ENCODE results near the gene ENPP7. TPM values are rescaled to one million over a fixed set of nuclear protein-coding genes. Genes with fewer than 3 reads are reported as not detected.

Gene ENPP7
- total and polyA plus RNA-seq, 7 experiments from 2014 or later: 0.12 TPM; not detected in 6

DNA sequence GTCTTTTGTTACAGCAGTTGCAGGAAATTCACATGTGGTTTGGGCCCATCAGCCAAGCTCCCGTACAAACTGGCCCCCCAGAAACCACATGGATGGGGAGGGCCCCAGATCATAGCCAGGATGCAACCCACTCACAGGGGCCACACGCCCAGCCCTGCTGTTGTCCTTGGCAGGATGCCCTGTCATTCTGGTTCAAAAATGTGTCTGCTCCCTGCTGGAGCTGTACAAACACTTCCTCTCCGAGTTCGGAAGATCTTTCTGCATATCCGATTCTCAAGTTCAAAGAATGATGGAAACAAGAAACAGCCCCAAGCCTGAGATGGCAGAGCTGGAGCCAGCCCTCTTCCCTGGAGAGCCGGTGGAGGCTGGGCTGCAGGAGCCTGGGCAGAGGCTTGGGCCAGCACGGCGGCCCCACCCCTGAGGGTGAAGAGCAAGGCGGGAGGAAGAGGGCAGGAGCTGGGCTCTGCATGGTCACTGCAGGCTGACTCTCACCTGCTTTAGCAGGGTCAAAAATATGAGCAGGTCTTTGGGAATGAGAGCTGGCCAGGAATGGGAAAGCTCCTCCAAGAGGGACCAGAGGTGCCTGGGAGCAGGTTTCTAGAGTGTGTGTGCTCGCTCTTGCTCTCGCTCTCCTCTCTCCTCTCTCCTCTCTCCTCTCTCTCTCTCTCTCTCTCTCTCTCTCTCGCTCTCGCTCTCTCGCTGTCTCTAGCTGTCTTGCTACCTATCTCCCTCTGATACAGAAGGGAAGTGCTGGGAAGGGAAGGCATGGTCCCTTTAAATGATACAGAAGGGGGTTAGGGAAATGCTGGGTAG is 34.7 kb upstream of the ENPP7 start:
- Histone ChIP-seq H3K27me3 (ENCODE audit: control insufficient read depth in 2 of 2, insufficient read depth in 2 of 2, low read length in 2 of 2) (no peaks in the 10 kb centered on the region), H3K9me3 (ENCODE audit: control insufficient read depth in 2 of 3, low read length in 3 of 3) (no peaks in the 10 kb centered on the region), H3K36me3 (ENCODE audit: control insufficient read depth in 2 of 3, insufficient read depth in 3 of 3, low read length in 3 of 3) (no peaks in the 10 kb centered on the region), H3K27ac (ENCODE audit: low read depth, low read length) (no peak overlapping the region), H3K4me1 (ENCODE audit: control insufficient read depth in 2 of 2, insufficient read depth in 2 of 2, low read length in 2 of 2) (no peaks in the 10 kb centered on the region), H3K4me3 (ENCODE audit: low read length) (no peak overlapping the region)
- Mint-ChIP-seq H3K27me3 (peaks cover 10 to 46% (median 32%) of the 10 kb centered on the region in 5 donors), H3K36me3 (no peaks in the 10 kb centered on the region), H3K27ac (no peak overlapping the region), H3K9me3 (peaks cover 0 to 1% (median 0%) of the 10 kb centered on the region in 11 donors), H3K4me3 (no peak overlapping the region), H3K4me1 (peaks cover 0 to 13% (median 5%) of the 10 kb centered on the region in 7 donors)
- no peak for DNase-seq
- intact Hi-C loops (cut with micrococcal nuclease): no loop called here
- CTCF ChIA-PET: no interaction called here
- ATAC-seq: no peak
- POLR2A ChIA-PET: no interaction called here

DNA sequence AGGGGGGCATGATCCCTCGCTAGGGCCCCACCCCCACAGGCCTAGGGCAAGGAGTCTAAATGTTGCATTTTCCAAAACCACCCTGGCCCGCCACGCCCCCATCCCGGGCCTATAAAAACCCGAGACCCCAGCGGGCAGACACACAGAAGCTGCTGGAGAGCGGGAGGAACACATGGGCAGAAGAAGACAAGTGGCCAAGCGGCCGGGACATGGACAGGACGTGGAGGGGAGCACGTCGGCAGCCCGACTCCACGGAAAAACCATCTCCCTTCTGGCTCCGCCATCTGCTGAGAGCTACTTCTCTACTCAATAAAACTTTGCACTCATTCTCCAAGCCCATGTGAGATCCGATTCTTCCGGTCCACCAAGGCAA is 34.1 kb upstream of the ENPP7 start:
- no peak for ATAC-seq
- Mint-ChIP-seq H3K4me3 (no peak overlapping the region), H3K9me3 (peaks cover 0 to 1% (median 0%) of the 10 kb centered on the region in 11 donors), H3K4me1 (peaks cover 0 to 13% (median 5%) of the 10 kb centered on the region in 7 donors), H3K36me3 (no peaks in the 10 kb centered on the region), H3K27me3 (peaks cover 10 to 46% (median 32%) of the 10 kb centered on the region in 5 donors), H3K27ac (no peak overlapping the region)
- DNase-seq: no peak
- CTCF ChIA-PET: no interaction called here
- no peaks in the 10 kb centered on the region for H3K27me3 ChIP-seq (ENCODE audit: control insufficient read depth in 2 of 2, insufficient read depth in 2 of 2, low read length in 2 of 2)
- H3K4me1 ChIP-seq (ENCODE audit: control insufficient read depth in 2 of 2, insufficient read depth in 2 of 2, low read length in 2 of 2): no peaks in the 10 kb centered on the region
- intact Hi-C loops (cut with micrococcal nuclease): no loop called here
- POLR2A ChIA-PET: no interaction called here
- no peaks in the 10 kb centered on the region for H3K36me3 ChIP-seq (ENCODE audit: control insufficient read depth in 2 of 3, insufficient read depth in 3 of 3, low read length in 3 of 3)
- no peak overlapping the region for H3K27ac ChIP-seq (ENCODE audit: low read depth, low read length)
- no peak overlapping the region for H3K4me3 ChIP-seq (ENCODE audit: low read length)
- H3K9me3 ChIP-seq (ENCODE audit: control insufficient read depth in 2 of 3, low read length in 3 of 3): no peaks in the 10 kb centered on the region

DNA sequence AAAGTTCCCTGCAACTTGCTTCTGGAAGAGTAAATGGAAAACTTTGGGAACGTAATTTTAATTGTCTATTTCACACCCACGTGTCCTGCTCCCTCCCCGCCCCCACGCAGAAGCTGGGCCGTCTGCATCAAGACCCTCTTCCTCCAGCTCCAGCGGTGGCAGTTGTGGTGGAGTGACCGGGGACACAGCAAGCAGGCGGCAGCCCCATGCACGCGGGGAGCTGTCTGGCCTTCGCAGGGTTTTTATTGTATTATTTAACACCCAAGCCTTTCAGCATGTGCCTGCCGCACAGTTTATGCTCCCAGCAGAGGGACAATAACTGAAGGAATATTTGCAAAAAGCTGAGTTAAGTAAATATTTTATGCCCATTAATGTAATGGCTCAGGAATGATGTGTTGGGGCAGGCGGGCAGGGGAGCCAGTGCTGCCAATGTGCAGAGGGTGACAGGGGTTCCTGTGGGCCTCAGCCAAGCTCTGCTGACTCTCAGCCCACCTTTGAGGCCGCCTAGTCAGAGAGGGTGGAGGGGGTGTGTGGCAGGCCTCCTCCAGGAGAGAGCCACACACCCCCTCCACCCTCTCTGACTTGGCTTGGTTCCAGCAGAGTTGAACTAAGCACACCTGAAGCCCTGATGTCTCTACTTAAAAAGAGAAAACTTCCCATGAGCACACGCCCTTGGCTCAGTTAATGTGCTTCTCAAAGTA is 32.4 kb upstream of the ENPP7 start:
- Histone ChIP-seq H3K27me3 (ENCODE audit: control insufficient read depth in 2 of 2, insufficient read depth in 2 of 2, low read length in 2 of 2) (no peaks in the 10 kb centered on the region), H3K36me3 (ENCODE audit: control insufficient read depth in 2 of 3, insufficient read depth in 3 of 3, low read length in 3 of 3) (no peaks in the 10 kb centered on the region), H3K4me1 (ENCODE audit: control insufficient read depth in 2 of 2, insufficient read depth in 2 of 2, low read length in 2 of 2) (no peaks in the 10 kb centered on the region), H3K9me3 (ENCODE audit: control insufficient read depth in 2 of 3, low read length in 3 of 3) (no peaks in the 10 kb centered on the region), H3K4me3 (ENCODE audit: low read length) (no peak overlapping the region), H3K27ac (ENCODE audit: low read depth, low read length) (no peak overlapping the region)
- Mint-ChIP-seq H3K36me3 (no peaks in the 10 kb centered on the region), H3K27ac (no peak overlapping the region), H3K4me1 (peaks cover 0 to 15% (median 5%) of the 10 kb centered on the region in 7 donors), H3K27me3 (peaks cover 10 to 38% (median 23%) of the 10 kb centered on the region in 5 donors), H3K4me3 (no peak overlapping the region), H3K9me3 (no peaks in the 10 kb centered on the region)
- intact Hi-C loops (cut with micrococcal nuclease): no loop called here
- POLR2A ChIA-PET: no interaction called here
- no peak for DNase-seq
- CTCF ChIA-PET: interaction anchor here (0.8 kb wide), 1 partner anchor 10 kb away, joined by 3 read pairs; no protein-coding TSS in a partner anchor
- no peak for ATAC-seq

DNA sequence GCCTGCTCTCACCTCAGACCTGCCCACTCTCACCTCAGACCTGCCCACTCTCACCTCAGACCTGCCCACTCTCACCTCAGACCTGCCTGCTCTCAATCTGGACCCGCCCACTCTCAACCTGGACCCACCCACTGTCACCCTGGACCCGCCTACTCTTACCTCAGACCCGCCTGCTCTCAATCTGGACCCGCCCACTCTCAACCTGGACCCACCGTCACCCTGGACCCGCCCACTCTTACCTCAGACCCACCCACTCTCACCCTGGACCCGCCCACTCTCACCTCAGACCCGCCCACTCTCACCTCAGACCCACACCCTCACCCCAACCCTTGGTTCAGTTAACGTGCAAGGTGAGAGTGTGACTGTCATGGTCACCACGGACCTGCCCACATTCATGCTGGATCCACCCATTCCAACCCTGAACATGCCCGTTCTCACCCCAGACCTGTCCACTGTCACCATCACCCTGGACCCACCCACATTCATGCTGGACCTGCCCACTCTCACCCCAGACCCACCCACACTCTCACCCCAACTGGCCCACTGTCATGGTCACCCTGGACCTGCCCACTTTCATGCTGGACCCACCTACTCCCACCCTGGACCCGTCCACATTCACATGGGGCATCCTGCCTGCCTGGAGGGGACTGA is 31.2 kb upstream of the ENPP7 start:
- no peaks in the 10 kb centered on the region for H3K36me3 ChIP-seq (ENCODE audit: control insufficient read depth in 2 of 3, insufficient read depth in 3 of 3, low read length in 3 of 3)
- no peaks in the 10 kb centered on the region for H3K4me1 ChIP-seq (ENCODE audit: control insufficient read depth in 2 of 2, insufficient read depth in 2 of 2, low read length in 2 of 2)
- intact Hi-C loops (cut with micrococcal nuclease): loop anchor here in 1 of 2 donors (10.0 kb wide), 1 partner anchor 615 kb away; no protein-coding TSS in a partner anchor
- Mint-ChIP-seq H3K9me3 (peaks cover 0 to 3% (median 0%) of the 10 kb centered on the region in 11 donors), H3K27ac (no peak overlapping the region), H3K36me3 (no peaks in the 10 kb centered on the region), H3K4me3 (no peak overlapping the region), H3K4me1 (peaks cover 0 to 15% (median 5%) of the 10 kb centered on the region in 7 donors), H3K27me3 (peaks cover 10 to 31% (median 21%) of the 10 kb centered on the region in 5 donors)
- DNase-seq (no peak), ATAC-seq (peak; percentile 18)
- H3K27me3 ChIP-seq (ENCODE audit: control insufficient read depth in 2 of 2, insufficient read depth in 2 of 2, low read length in 2 of 2): no peaks in the 10 kb centered on the region
- CTCF ChIA-PET: no interaction called here
- H3K27ac ChIP-seq (ENCODE audit: low read depth, low read length): no peak overlapping the region
- POLR2A ChIA-PET: no interaction called here
- no peaks in the 10 kb centered on the region for H3K9me3 ChIP-seq (ENCODE audit: control insufficient read depth in 2 of 3, low read length in 3 of 3)
- H3K4me3 ChIP-seq (ENCODE audit: low read length): no peak overlapping the region

DNA sequence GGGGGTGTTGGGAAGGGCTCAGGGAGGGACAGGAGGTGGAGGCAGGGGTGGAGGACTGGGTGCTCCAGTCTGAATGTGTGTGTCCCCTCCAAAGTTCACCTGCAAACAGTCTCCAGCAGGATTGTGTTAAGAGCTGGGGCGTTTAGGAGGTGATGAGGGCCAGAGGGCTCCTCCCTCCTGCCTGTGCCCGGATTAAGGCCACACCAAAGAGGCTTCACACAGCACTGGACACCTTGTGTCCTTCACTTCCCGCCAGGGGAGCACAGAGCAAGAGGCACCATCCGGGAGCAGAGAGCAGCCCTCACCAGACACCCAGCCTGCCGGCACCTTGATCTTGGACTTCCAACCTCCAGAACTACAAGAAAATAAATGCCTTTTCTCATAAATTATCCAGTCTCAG is 30.2 kb upstream of the ENPP7 start:
- H3K27ac ChIP-seq (ENCODE audit: low read depth, low read length): no peak overlapping the region
- H3K9me3 Mint-ChIP-seq: peaks cover 0 to 4% (median 0%) of the 10 kb centered on the region in 11 donors
- H3K4me1 ChIP-seq (ENCODE audit: control insufficient read depth in 2 of 2, insufficient read depth in 2 of 2, low read length in 2 of 2): no peaks in the 10 kb centered on the region
- ChIA-PET CTCF (no interaction called here), POLR2A (no interaction called here)
- no peak overlapping the region for H3K4me3 ChIP-seq (ENCODE audit: low read length)
- H3K36me3 Mint-ChIP-seq: no peaks in the 10 kb centered on the region
- no peaks in the 10 kb centered on the region for H3K27me3 ChIP-seq (ENCODE audit: control insufficient read depth in 2 of 2, insufficient read depth in 2 of 2, low read length in 2 of 2)
- H3K4me3 Mint-ChIP-seq: no peak overlapping the region
- H3K4me1 Mint-ChIP-seq: peaks cover 0 to 14% (median 5%) of the 10 kb centered on the region in 7 donors
- ATAC-seq (no peak), DNase-seq (no peak)
- intact Hi-C loops (cut with micrococcal nuclease): loop anchor here in 1 of 2 donors (10.0 kb wide), 1 partner anchor 616 kb away; no protein-coding TSS in a partner anchor
- peaks cover 10 to 29% (median 20%) of the 10 kb centered on the region in 5 donors for H3K27me3 Mint-ChIP-seq
- H3K27ac Mint-ChIP-seq: no peak overlapping the region
- no peaks in the 10 kb centered on the region for H3K9me3 ChIP-seq (ENCODE audit: control insufficient read depth in 2 of 3, low read length in 3 of 3)
- no peaks in the 10 kb centered on the region for H3K36me3 ChIP-seq (ENCODE audit: control insufficient read depth in 2 of 3, insufficient read depth in 3 of 3, low read length in 3 of 3)

DNA sequence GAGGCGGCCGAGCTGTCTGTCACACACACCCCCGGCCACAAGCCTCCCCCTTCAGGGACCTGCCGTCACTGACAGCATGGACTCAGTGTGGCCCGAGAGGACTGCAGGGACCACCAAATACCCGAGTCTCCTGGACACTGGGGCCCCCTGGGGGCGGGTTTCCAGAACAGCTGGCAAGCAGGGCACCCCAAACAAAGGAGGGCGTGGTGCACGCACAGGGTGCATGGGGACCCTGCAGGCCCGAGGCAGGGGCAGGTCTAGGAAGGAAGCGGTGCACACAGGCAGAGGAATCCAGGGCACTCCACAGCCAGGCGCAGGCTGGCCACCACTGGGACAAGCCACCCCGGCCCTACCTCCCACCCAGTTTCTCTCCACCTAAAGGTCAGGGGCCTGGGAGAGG is 28.7 kb upstream of the ENPP7 start:
- Histone ChIP-seq H3K4me1 (ENCODE audit: control insufficient read depth in 2 of 2, insufficient read depth in 2 of 2, low read length in 2 of 2) (no peaks in the 10 kb centered on the region), H3K9me3 (ENCODE audit: control insufficient read depth in 2 of 3, low read length in 3 of 3) (no peaks in the 10 kb centered on the region)
- CTCF ChIA-PET: no interaction called here

More for the DNA sequence above, 28.7 kb upstream of the ENPP7 start:
- ATAC-seq (no peak), DNase-seq (no peak)
- H3K27me3 ChIP-seq (ENCODE audit: control insufficient read depth in 2 of 2, insufficient read depth in 2 of 2, low read length in 2 of 2): no peaks in the 10 kb centered on the region
- H3K27me3 Mint-ChIP-seq: peaks cover 4 to 14% (median 7%) of the 10 kb centered on the region in 5 donors
- peaks cover 0 to 9% (median 0%) of the 10 kb centered on the region in 7 donors for H3K4me1 Mint-ChIP-seq
- intact Hi-C loops (cut with micrococcal nuclease): loop anchor here in 1 of 2 donors (10.0 kb wide), 1 partner anchor 617 kb away; no protein-coding TSS in a partner anchor
- no peak overlapping the region for H3K27ac ChIP-seq (ENCODE audit: low read depth, low read length)
- H3K27ac Mint-ChIP-seq: no peak overlapping the region
- H3K4me3 ChIP-seq (ENCODE audit: low read length): no peak overlapping the region
- peaks cover 0 to 4% (median 0%) of the 10 kb centered on the region in 11 donors for H3K9me3 Mint-ChIP-seq
- H3K36me3 Mint-ChIP-seq: no peaks in the 10 kb centered on the region
- no peak overlapping the region for H3K4me3 Mint-ChIP-seq
- POLR2A ChIA-PET: no interaction called here
- no peaks in the 10 kb centered on the region for H3K36me3 ChIP-seq (ENCODE audit: control insufficient read depth in 2 of 3, insufficient read depth in 3 of 3, low read length in 3 of 3)

All from naive thymus-derived CD4-positive, alpha-beta T cell (primary cell).